A673 (cell line): ENCODE data around the gene ST6GALNAC6. TPM values are rescaled to one million over a fixed set of nuclear protein-coding genes. Genes with fewer than 3 reads are reported as not detected.
A peak's percentile ranks its signal among the peaks of the same experiment; 100 is the strongest.
"Not testable (repeated sequence)": the region's sequence is repeated elsewhere in the genome, so short reads cannot be mapped to it uniquely, and the experiment has no call there.

Experiments used
- BruUV-seq: library from RNA; stranded (reverse); fragments of 400-500 nt; replicated peaks from 2 replicates; lab custom pipeline; 2021; lab: Mats Ljungman, UMichigan
- CTCF ChIA-PET: fragments of 300-600 bp; sonication (Branson Sonifier 250); formaldehyde crosslinking; loops from one replicate; lab custom pipeline; 2022; ENCODE audit warnings: antibody characterized with exemption; lab: Charles Lee
- POLR2A ChIA-PET: fragments of 300-600 bp; sonication (Branson Sonifier 250); formaldehyde crosslinking; loops from one replicate; lab custom pipeline; 2022; ENCODE audit warnings: antibody characterized with exemption; ENCODE audit not compliant: low non-redundant PET; lab: Charles Lee
- DNase-seq: peaks from one replicate; pipeline ENCODE4 v3.0.0-alpha.2; 2015; ENCODE audit warnings: low spot score
- H3K27ac ChIP-seq: fragments of 200-600 bp; sonication (generic); 2 replicates; pipeline ENCODE4 v1.5.1; 2016; ENCODE audit warnings: mixed run types, low read depth, mild to moderate bottlenecking, mixed read lengths, antibody characterized with exemption, low read length; ENCODE audit not compliant: poor library complexity, severe bottlenecking
- H3K27me3 ChIP-seq: fragments of 200-600 bp; sonication (generic); replicated peaks from 2 replicates; pipeline ENCODE4 v1.6.1; 2017; ENCODE audit warnings: mixed run types, low read depth, mild to moderate bottlenecking, mixed read lengths, antibody characterized with exemption, low read length; ENCODE audit not compliant: insufficient read depth, poor library complexity
- H3K36me3 ChIP-seq: fragments of 200-600 bp; sonication (generic); 2 replicates; pipeline ENCODE4 v1.6.1; 2016; ENCODE audit warnings: mixed run types, mild to moderate bottlenecking, mixed read lengths, antibody characterized with exemption, low read length; ENCODE audit not compliant: insufficient read depth, poor library complexity, severe bottlenecking
- H3K4me1 ChIP-seq: fragments of 200-600 bp; sonication (generic); 2 replicates; pipeline ENCODE4 v1.6.1; 2017; ENCODE audit warnings: mixed run types, mild to moderate bottlenecking, mixed read lengths, antibody characterized with exemption, low read length; ENCODE audit not compliant: insufficient read depth, poor library complexity, severe bottlenecking
- H3K4me3 ChIP-seq: fragments of 200-600 bp; sonication (generic); 2 replicates; pipeline ENCODE4 v1.5.1; 2016; ENCODE audit warnings: low read depth, mixed run types, mild to moderate bottlenecking, mixed read lengths, low read length; ENCODE audit not compliant: poor library complexity, severe bottlenecking
- H3K9me3 ChIP-seq: fragments of 200-600 bp; sonication (generic); 2 replicates; pipeline ENCODE4 v1.6.1; 2016; ENCODE audit warnings: mixed run types, low read depth, mild to moderate bottlenecking, mixed read lengths, antibody characterized with exemption, low read length; ENCODE audit not compliant: poor library complexity, severe bottlenecking
- EZH2 ChIP-seq: fragments of 200-600 bp; sonication (generic); IDR thresholded peaks from 2 replicates; pipeline ENCODE4 v1.6.1; 2017; ENCODE audit warnings: borderline replicate concordance, low read depth, mild to moderate bottlenecking, mixed read lengths, antibody characterized with exemption, low read length; ENCODE audit not compliant: poor library complexity, severe bottlenecking
- intact Hi-C: fragments of 100-400 bp; cut with micrococcal nuclease; formaldehyde crosslinking; loops from one replicate; pipeline ENCODE4 v1.10.0; 2022; ENCODE audit not compliant: unreplicated experiment
- total RNA-seq: library from RNA; stranded (reverse); gene quantifications from 2 replicates; pipeline ENCODE4 v1.2.3, GENCODE V29; 2021
- TF ChIP-seq, protein P1 (sequence below): fragments of 300-800, 200-600 bp; sonication (generic); conservative IDR thresholded peaks from 2 replicates; pipeline ENCODE4 v1.5.1; 2017; ENCODE audit warnings: low read depth, mild to moderate bottlenecking, antibody characterized with exemption, low read length, moderate library complexity, mixed read lengths

Gene ST6GALNAC6
- total RNA-seq, 1 experiment from 2014 or later = 34.7 TPM

DNA sequence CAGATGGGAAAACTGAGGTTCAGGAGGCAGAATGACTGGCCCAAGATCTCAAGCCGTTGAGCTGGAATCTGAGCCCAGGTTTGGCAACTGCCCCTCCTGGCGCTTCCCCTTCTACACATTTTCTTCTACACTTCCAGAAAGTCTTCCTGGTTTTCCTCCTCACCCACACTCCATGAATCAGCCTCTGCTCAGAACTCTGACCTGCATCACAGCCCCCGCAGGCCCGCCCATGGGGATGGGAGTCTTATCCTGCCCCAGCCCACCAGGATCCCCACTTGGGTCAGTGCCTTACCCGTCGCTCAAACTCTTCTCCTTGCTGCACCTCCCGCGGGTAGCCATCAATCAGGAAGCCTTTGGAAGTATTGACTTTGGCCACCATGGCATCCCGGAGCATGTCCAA is 27.9 kb downstream of the ST6GALNAC6 start:
- H3K27me3 ChIP-seq = no peaks in the 10 kb centered on the region
- no peak overlapping the region for H3K4me3 ChIP-seq
- BruUV-seq = no TSS peak
- intact Hi-C loops = loop anchor here (2.0 kb wide), 1 partner anchor 137 kb away; the partner anchor contains the start of gene TOR2A
- no peak for TF ChIP-seq EZH2
- ChIA-PET POLR2A (no interaction called here), CTCF (interaction anchor here (0.7 kb wide), 1 partner anchor 286 kb away, joined by 3 read pairs; no protein-coding TSS in a partner anchor)
- no peak overlapping the region for H3K27ac ChIP-seq
- H3K36me3 ChIP-seq = no peaks in the 10 kb centered on the region
- DNase-seq = no peak
- no peaks in the 10 kb centered on the region for H3K9me3 ChIP-seq
- H3K4me1 ChIP-seq = no peaks in the 10 kb centered on the region

DNA sequence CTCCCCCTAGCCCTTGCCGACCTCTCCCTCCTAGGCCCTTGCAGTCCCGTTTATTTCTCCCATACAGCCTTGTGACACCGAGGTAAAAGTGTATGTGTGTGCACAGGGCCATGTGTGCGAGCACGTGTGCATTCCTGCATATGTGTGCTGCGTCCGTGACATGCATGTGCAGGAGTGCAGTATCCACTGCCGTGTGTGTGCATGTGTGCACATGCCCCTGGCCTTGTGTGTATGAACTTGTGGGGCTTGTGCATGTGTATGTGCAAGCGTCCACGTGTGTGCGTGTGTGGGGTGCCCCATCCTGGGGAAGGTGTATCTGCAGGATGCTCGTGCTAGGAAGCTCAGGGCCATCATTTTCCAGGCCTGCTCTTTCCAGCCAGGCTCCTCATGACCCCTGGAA is 28.5 kb downstream of the ST6GALNAC6 start:
- H3K4me1 ChIP-seq = no peaks in the 10 kb centered on the region
- H3K4me3 ChIP-seq = no peak overlapping the region
- H3K9me3 ChIP-seq = no peaks in the 10 kb centered on the region
- BruUV-seq = no TSS peak
- ChIA-PET CTCF (no interaction called here), POLR2A (interaction anchor here (1.6 kb wide), 1 partner anchor 12 kb away, joined by 12 read pairs; no protein-coding TSS in a partner anchor)
- H3K36me3 ChIP-seq = no peaks in the 10 kb centered on the region
- intact Hi-C loops = loop anchor here (2.0 kb wide), 1 partner anchor 136 kb away; the partner anchor contains the start of gene TOR2A
- no peaks in the 10 kb centered on the region for H3K27me3 ChIP-seq
- no peak for DNase-seq
- TF ChIP-seq, protein P1, sequence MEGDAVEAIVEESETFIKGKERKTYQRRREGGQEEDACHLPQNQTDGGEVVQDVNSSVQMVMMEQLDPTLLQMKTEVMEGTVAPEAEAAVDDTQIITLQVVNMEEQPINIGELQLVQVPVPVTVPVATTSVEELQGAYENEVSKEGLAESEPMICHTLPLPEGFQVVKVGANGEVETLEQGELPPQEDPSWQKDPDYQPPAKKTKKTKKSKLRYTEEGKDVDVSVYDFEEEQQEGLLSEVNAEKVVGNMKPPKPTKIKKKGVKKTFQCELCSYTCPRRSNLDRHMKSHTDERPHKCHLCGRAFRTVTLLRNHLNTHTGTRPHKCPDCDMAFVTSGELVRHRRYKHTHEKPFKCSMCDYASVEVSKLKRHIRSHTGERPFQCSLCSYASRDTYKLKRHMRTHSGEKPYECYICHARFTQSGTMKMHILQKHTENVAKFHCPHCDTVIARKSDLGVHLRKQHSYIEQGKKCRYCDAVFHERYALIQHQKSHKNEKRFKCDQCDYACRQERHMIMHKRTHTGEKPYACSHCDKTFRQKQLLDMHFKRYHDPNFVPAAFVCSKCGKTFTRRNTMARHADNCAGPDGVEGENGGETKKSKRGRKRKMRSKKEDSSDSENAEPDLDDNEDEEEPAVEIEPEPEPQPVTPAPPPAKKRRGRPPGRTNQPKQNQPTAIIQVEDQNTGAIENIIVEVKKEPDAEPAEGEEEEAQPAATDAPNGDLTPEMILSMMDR = no peak
- TF ChIP-seq EZH2 = no peak
- no peak overlapping the region for H3K27ac ChIP-seq

GRCh38 chr9:127870153-127870491 is 29.3 kb downstream of the ST6GALNAC6 start:
- H3K9me3 ChIP-seq, DNase-seq, BruUV-seq, H3K36me3 ChIP-seq, H3K27ac ChIP-seq, H3K27me3 ChIP-seq, H3K4me3 ChIP-seq, H3K4me1 ChIP-seq: not testable (repeated sequence)
- POLR2A ChIA-PET = interaction anchor here (1.6 kb wide), 1 partner anchor 12 kb away, joined by 12 read pairs; no protein-coding TSS in a partner anchor
- TF ChIP-seq, protein P1 = 0 out of 2 replicates have a peak, but pooled peaks have one; percentile 6
- CTCF ChIA-PET = interaction anchor here (0.5 to 2.3 kb wide), 9 partner anchors 12 to 1607 kb away, joined by 3 to 11 read pairs (median 7); partner anchors contain the start of genes ENG and TOR2A
- intact Hi-C loops = loop anchor here (2.0 kb wide), 1 partner anchor 135 kb away; the partner anchor contains the start of gene TOR2A
